Dermis microvascular lymphatic vessel endothelial cell (primary cell): ENCODE measurements around the gene KLC1. TPM values are rescaled to one million over a fixed set of nuclear protein-coding genes. Genes with fewer than 3 reads are reported as not detected.

Source experiments
- DNase-seq, 2 donors: peaks; one replicate each; pipeline versions ENCODE4 v3.0.0 to v3.0.0-alpha.2; 2010; ENCODE audit warnings: low read depth in 2 of 2
- total RNA-seq: library from RNA; depleted of rRNA; stranded (reverse); fragments of >200 nt; gene quantifications from 2 replicates; pipeline ENCODE4 v1.2.1, GENCODE V29; 2014

Gene KLC1
- total RNA-seq, 1 donor from 2014 or later, result 114 TPM

DNA sequence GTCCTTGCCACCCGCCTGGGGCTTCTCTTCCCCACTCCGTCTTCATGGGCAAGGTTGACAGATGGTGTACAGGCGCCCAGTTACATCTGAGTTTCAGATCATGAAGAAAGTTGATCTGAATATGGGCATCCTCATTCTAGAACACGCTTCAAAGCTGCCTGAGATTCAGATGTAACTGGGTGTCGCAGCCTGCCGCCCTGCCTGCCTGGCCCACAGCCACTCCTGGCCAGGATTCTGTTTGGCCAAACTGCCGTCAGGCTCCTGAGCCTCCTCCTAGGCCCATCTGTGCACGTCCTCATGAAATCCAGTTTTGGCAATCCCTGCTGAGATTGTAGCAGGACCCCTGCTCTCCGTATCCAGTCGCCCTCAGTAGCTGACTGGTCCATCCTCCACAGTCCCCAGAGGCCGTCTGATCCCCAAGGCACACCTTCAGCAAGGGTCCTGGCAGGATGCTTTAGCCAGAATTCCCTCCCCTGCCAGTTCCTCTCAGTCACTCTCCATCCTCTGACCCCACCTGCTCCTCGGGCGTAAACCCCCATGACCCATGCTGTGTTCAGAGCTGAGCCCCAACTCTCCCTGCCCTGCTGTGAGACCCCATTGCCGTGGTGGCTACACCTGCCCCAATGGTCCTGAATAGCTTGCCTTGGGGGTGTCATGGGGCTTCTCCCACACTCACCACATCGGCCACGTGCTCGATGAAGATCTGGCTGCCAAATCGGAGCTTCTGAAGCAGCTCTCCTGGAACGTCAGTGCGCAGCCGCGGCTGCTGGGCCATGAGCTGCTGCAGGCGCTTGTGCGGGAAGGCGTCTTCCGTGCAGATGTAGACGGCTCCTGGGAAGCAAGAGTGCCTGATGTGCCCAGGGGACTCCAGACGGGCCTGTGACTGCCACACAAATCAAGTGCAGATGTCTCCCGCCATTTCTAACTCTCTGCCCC lies 73.8 kb downstream of the KLC1 start:
- no peak for DNase-seq

- DNase-seq, result peak; percentile 76 to 87
Measured at GRCh38 chr14:103703433-103704385, 74.7 kb downstream of the KLC1 start.

DNA sequence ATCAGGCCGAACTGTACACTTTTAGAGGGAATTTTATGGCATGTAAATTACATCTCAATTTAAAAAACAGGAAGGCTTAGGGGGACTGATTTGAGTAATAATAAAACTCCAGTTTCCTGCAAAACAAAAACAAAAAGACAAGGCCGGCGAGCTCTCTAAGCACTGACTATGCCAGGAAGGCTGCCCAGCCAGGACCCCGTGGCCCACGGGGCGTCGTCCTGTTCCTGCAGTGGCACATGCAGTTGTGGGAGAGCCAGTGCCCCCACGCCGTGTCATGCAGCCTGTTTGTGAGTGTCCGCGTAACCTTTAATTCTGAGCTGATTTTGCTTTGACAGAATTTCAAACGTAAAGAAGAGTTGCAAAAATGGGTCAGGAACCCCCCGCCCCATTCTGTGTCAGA lies 75.7 kb downstream of the KLC1 start:
- peak; percentile 62 to 67 for DNase-seq

DNA sequence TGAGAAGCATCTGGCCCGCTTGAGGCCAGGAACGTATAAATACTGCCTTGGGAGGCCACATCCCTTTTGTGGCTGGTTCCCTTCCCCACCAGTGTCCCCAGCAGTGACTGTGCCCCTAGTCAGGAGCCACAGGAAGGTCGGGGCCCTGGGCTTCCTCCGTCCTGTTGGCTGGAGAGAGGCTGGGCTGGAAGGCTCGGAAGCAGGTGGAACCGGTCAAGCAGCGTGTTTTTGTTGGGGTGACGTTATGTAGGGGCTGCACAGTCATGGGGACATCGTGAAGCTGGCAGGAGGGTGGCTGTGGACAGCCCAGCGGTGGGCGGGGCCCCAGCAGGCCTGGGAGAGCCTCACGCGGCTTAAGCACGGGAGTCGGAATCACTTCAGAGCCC lies 76.1 kb downstream of the KLC1 start:
- DNase-seq, result peak; percentile 89 to 95

GRCh38 chr14:103705504-103706284 lies 76.7 kb downstream of the KLC1 start:
- DNase-seq, result no peak

DNA sequence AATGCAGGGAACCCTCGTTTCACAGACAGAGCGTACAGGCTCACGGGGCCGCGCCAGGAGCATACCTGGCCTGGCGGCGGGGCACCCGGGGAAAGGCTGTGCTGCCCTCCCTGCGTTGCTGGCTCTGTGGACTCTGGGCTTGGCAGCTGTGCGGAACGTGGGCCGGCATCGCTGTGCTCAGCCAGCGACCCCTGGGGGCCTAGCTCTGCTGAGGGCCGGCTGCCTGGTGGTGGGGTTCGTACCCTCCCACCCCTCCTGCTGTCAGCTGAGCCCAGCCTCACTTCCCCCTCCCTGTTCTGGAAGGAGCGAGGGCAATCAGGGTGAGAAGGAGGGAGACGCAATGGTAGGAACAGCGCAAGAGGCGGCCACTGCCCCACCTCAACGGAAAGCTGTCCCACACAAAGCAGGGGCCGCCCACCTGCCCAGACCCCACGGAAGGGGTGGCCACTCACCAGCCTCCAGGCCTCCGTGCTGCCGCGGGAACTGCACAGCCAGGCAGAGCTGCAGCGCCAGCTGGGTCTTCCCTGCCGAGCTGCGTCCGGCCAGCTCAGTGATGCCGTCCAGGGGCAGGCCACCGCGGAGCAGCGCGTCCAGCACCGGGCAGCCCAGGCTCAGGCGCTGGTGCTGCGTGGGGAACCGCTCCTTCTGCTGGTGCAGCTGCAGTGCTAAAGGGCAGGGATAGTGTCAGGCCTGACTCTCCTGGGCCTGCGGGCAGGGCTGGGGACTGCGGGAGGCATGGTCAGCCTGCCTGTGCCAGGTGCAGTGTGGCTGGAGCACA lies 77.7 kb downstream of the KLC1 start:
- DNase-seq, result no peak

DNA sequence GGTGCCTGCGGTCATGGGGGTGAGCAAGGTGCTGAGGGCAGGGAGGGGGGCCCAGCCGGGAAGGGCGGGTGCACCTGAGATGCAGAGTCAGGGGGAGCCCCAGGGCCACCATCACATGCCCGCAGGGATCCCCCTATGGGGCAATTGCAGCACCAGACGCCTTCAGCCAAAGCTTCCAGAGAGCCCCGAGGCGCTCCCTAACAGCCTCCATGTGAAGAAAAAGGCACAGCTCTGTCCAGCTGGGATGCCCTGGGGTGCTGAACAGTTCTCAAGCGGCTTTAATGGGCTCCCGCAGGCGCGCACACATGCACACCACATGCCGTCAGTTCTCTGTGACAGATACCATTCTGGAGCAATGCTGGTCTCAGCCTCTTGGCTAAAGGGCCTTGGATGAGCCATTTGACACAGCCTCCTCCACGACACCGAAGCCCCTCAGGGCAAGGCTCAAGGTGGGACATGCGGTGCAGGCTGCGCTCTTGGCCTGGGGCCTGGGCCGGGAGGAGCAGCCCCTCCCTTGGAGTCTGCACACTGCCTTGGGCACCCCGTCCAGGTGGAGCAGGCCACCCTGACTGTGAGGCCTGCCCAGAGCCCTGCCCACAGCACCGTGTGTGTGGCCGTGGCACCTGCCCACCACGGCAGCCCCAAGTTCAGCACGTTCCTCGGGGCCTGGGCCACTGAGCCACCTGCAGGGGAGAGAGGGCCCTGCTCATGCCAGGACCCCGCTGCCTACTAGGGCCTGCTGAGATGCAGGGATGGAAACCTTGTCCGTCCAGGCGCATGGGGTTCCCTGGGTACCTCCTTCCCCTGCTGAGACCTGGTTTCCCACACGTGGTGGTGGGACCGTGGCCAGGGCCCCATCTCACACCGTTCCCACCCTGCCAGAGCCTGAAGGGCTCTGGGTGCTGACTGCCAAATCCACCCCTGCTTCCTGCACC lies 78.6 kb downstream of the KLC1 start:
- no peak for DNase-seq

DNA sequence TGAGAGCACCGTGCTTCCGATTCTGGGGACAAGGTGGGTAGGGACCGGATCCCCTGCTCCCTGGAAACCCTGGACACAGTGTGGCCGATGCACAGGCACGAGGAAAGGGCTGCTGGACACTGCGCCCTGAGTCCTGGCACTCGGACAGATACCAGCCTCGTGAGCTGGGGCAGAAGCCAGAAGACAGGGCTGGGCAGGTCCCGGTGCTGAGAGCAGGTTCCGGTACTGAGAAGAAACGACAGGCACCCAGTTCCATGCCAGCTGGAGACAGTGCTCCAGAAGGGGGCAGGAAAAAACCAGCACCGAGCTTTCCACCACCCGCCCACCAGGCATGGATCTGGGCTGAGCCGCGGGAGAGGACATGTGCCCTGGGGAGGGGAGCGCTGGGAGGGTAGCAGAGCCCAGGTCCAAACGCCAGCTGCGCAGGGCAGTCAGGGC lies 79.8 kb downstream of the KLC1 start:
- DNase-seq, result no peak

DNA sequence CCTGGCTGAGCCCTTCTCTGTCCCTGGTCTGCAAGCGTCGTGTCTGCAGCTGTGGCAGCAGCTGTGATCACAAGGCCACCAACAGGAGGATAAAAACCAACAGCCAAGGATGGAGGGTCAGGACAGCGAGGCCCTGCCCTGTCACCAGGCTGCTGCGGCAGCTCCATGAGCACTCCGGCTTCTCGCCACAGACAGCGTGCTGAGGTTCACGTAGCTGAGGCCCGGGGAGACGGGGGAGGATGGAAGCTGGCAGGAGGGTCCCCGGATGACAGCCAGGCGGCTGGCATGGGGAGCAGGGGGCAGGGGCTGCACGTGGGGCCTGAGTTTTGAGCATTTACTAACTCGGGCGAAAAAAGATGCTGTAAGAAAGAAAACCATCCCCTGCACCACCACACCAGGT lies 80.8 kb downstream of the KLC1 start:
- no peak for DNase-seq

GRCh38 chr14:103710771-103711377 lies 81.9 kb downstream of the KLC1 start:
- peak in 1 of 2 donors; percentile 23 for DNase-seq

DNA sequence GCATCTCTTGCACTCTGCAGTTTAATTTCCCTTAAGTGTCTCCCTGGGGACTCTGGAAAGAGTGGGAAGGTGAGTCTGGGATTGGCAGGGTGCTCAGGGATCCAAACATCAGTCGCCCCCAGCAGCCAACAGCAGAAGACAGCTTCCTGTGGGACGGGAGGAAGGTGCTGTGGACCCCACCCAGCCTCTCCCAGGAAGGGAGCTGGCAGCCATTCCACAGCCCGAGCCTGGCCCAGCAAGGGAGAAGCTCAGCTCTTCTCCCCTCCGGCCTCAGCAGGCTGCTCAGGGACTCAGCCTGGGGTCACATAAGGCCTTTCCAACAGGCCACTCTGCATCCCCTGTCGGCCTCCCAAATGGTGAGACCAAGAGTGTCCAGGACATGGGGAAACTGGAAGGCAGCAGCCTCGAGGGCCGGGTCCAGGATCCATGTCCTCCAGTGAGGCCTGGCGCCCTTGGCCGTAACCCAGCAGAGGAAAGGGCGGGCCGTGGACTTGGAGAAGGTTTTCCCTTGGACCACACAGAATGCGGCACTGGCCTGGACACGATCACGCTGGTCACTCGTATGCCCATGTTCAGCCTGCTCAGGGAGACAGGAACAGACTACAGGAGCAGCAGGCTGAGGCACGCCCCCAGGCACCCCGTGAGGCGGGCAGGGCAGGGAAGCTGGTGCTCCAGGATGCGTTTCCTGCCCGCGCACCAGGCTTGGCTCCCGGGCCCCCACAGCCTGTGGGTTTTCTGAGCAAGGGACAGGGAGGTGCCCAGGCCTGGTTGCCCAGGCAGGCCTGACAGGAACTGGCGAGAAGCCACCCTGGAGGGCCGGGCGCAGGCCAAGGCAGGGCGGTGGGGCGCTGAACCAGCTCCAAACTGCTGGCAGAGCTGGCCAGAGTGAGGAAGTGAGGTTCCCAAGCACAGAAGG lies 82.8 kb downstream of the KLC1 start:
- peak in 1 of 2 donors; percentile 42 for DNase-seq

DNA sequence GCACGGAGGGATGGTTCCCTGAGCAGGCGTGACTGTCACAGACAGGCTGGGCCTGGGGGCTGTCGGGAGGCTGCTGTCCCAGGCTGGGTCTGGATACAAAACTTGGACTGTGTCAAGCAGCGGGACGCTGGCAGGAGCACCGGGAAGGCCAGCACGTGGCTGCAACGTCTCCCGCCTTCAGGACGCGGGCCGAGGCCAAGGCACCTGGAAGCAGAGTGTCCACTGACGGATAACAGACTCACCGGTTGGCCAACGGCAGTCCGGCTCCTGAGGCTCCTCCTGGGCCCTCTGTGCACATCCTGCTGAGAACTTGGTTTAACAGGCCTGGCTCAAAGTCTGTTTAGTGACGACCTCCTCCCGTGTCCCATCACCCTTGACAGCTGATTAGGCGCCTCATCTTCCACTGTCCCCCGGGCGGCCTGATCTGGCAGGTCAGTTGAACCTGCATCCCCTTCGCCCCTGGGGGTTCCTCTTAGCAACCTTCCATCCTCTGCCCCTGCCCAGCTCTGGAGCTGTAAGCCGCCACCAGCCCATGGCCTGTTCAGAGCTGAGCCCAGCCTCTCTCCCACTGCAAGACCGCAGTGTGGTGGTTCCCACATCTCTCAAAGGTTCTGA lies 83.7 kb downstream of the KLC1 start:
- no peak for DNase-seq

DNA sequence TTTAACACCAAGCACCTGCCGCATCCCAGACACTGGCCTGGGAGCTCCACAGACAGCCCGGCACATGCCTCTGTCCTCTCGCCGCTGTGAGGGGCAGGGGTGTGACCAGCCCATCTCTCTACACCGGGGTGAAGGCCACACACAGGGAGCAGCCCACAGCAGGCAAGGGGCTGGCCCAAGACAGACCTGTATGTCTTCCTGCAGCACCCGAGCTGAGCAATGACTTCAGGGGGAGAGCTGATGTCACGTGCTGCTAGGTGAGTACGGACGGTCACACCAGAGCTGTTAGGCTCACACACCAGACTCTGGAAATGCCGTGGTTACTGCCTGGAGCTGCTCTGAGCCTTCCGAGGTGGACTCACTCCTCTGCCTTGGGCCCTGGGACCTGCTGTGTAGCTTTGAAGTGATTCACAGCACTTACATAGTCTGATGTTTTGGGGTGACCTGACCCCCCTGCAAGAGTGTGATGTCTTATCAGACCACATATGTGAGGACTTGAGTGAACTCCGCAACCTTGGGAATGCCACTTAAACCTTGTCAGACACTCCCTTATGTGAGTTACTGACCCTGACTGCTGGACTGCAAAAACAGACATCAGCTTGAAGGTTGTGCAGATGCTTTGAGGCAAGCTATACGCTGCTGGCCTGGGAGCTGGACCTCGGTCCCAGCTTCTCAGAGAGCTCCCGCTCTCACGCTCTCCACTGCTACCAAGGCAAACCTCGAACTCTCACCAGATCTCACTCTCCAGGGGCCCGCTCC lies 84.5 kb downstream of the KLC1 start:
- no peak for DNase-seq

- DNase-seq, result no peak
Measured at GRCh38 chr14:103714063-103714724, 85.2 kb downstream of the KLC1 start.

- peak; percentile 98 to 100 for DNase-seq
Measured at GRCh38 chr14:103715052-103716000, 86.3 kb downstream of the KLC1 start, which contains the start of the genes XRCC3 and ZFYVE21. TSS of gene XRCC3 (minus strand) at chr14:103715451. CDS start at chr14:103711087, 4,364 bp downstream. TSS of gene ZFYVE21 (plus strand) at chr14:103715810. CDS start at chr14:103715842, 32 bp downstream.
